ENCODE measurements around the gene EXPH5. TPM values are rescaled to one million over a fixed set of nuclear protein-coding genes. Genes with fewer than 3 reads are reported as not detected.
A peak's percentile ranks its signal among the peaks of the same experiment; 100 is the strongest.

EXPH5 gene
- total RNA-seq, 1 donor from 2014 or later, result 0.59 TPM

GRCh38 chr11:108574675-108575074 is 18.9 kb downstream of the EXPH5 start:
- DNase-seq (ENCODE audit: extremely low spot score, unreplicated experiment), result no peak
- no peaks in the 10 kb centered on the region for H3K36me3 Mint-ChIP-seq (ENCODE audit: unreplicated experiment)
- TF ChIP-seq CTCF (IDR thresholded peaks at IDR 0.05), result no peak
- H3K27me3 Mint-ChIP-seq (ENCODE audit: unreplicated experiment), result peaks cover 5% of the 10 kb centered on the region
- H3K4me1 Mint-ChIP-seq (ENCODE audit: unreplicated experiment), result no peaks in the 10 kb centered on the region
- no peak overlapping the region for H3K4me3 Mint-ChIP-seq (ENCODE audit: unreplicated experiment)
- H3K27ac Mint-ChIP-seq (ENCODE audit: unreplicated experiment), result no peak overlapping the region
- H3K9me3 Mint-ChIP-seq (ENCODE audit: unreplicated experiment), result peaks cover 10% of the 10 kb centered on the region

- no peak overlapping the region for H3K27ac Mint-ChIP-seq (ENCODE audit: unreplicated experiment)
- H3K27me3 Mint-ChIP-seq (ENCODE audit: unreplicated experiment), result no peaks in the 10 kb centered on the region
- no peak for TF ChIP-seq CTCF (IDR thresholded peaks at IDR 0.05)
- H3K36me3 Mint-ChIP-seq (ENCODE audit: unreplicated experiment), result no peaks in the 10 kb centered on the region
- no peaks in the 10 kb centered on the region for H3K4me1 Mint-ChIP-seq (ENCODE audit: unreplicated experiment)
- peak; percentile 19 for DNase-seq (ENCODE audit: extremely low spot score, unreplicated experiment)
- H3K4me3 Mint-ChIP-seq (ENCODE audit: unreplicated experiment), result no peak overlapping the region
- H3K9me3 Mint-ChIP-seq (ENCODE audit: unreplicated experiment), result no peaks in the 10 kb centered on the region
These were observed 22.6 kb downstream of the EXPH5 start for GRCh38 chr11:108571001-108571400.

- Mint-ChIP-seq H3K27ac (ENCODE audit: unreplicated experiment) (no peak overlapping the region), H3K4me1 (ENCODE audit: unreplicated experiment) (no peaks in the 10 kb centered on the region)
These were observed 23.7 kb downstream of the EXPH5 start for GRCh38 chr11:108569896-108570295.

GRCh38 chr11:108568195-108568858 is 25.2 kb downstream of the EXPH5 start:
- Mint-ChIP-seq H3K4me3 (ENCODE audit: unreplicated experiment) (no peak overlapping the region), H3K27ac (ENCODE audit: unreplicated experiment) (no peak overlapping the region), H3K36me3 (ENCODE audit: unreplicated experiment) (no peaks in the 10 kb centered on the region), H3K4me1 (ENCODE audit: unreplicated experiment) (peaks cover under 1% of the 10 kb centered on the region), H3K9me3 (ENCODE audit: unreplicated experiment) (no peaks in the 10 kb centered on the region), H3K27me3 (ENCODE audit: unreplicated experiment) (no peaks in the 10 kb centered on the region)
- no peak for TF ChIP-seq CTCF (IDR thresholded peaks at IDR 0.05)
- DNase-seq (ENCODE audit: extremely low spot score, unreplicated experiment), result peak; percentile 64

More at GRCh38 chr11:108569896-108570295, 23.7 kb downstream of the EXPH5 start:
- TF ChIP-seq CTCF (IDR thresholded peaks at IDR 0.05), result no peak
- Mint-ChIP-seq H3K36me3 (ENCODE audit: unreplicated experiment) (no peaks in the 10 kb centered on the region), H3K9me3 (ENCODE audit: unreplicated experiment) (no peaks in the 10 kb centered on the region), H3K27me3 (ENCODE audit: unreplicated experiment) (no peaks in the 10 kb centered on the region), H3K4me3 (ENCODE audit: unreplicated experiment) (no peak overlapping the region)
- DNase-seq (ENCODE audit: extremely low spot score, unreplicated experiment), result peak; percentile 7

GRCh38 chr11:108565653-108566052 is 27.9 kb downstream of the EXPH5 start:
- H3K4me1 Mint-ChIP-seq (ENCODE audit: unreplicated experiment), result peaks cover 18% of the 10 kb centered on the region
- H3K36me3 Mint-ChIP-seq (ENCODE audit: unreplicated experiment), result no peaks in the 10 kb centered on the region
- H3K4me3 Mint-ChIP-seq (ENCODE audit: unreplicated experiment), result no peak overlapping the region
- no peaks in the 10 kb centered on the region for H3K9me3 Mint-ChIP-seq (ENCODE audit: unreplicated experiment)
- no peaks in the 10 kb centered on the region for H3K27me3 Mint-ChIP-seq (ENCODE audit: unreplicated experiment)
- TF ChIP-seq CTCF (IDR thresholded peaks at IDR 0.05), result no peak
- no peak overlapping the region for H3K27ac Mint-ChIP-seq (ENCODE audit: unreplicated experiment)
- DNase-seq (ENCODE audit: extremely low spot score, unreplicated experiment), result no peak

Measured in osteocyte (in vitro differentiated cells).